ENCODE results near the gene TNIP2. TPM values are rescaled to one million over a fixed set of nuclear protein-coding genes. Genes with fewer than 3 reads are reported as not detected.
A peak's percentile ranks its signal among the peaks of the same experiment; 100 is the strongest.
"Not testable (repeated sequence)": the region's sequence is repeated elsewhere in the genome, so short reads cannot be mapped to it uniquely, and the experiment has no call there.

The TNIP2 gene
- total RNA-seq, 2 donors from 2014 or later, result 48.9 to 75.5 TPM

DNA sequence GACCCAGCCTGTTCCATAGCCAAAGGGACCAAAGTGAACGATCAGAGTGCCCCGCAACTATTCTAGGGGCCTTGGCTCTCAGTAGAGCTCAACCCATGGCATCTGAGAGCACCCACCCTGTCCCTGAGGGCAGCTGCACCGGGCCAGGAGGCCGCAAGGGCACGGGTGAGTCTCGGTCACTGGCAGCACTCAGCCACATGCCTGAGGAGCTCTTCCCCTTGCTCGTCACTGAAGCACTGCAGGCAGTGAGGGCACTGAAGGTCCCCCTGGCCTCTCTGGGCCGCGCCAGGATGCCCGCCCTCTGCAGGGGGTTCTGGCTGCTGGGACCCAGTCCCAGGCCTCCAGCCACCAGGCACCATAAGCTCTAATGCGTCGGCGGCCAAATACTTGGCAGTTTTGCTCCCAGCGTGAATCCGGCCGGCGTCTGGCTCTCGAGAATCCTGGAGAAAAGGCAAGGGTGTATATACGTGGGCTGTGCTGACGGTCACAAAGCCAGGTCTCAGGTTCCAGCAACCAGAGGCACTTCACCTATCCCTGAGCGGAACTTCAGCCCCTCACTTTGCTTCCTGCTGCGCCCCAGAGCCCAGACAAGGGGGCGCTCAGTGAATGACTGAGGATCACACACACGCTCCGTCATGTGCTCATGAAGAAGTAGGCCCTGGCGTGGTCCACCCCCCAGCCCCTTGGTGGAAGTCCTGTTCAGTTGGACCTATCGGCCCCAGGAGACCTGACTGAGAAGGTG is 13.9 kb downstream of the TNIP2 start:
- Mint-ChIP-seq H3K27ac (peak overlapping the region in 1 of 2 donors; percentile 69), H3K9me3 (peaks cover 0 to 5% of the 10 kb centered on the region in 2 donors), H3K36me3 (peaks cover 36 to 50% of the 10 kb centered on the region in 2 donors)
- DNase-seq (ENCODE audit: low spot score in 2 of 2), result peak in 1 of 2 donors; percentile 54
- no peak for ATAC-seq

GRCh38 chr4:2741626-2742025 is 14.5 kb downstream of the TNIP2 start:
- ATAC-seq, result no peak
- Mint-ChIP-seq H3K36me3 (peaks cover 30 to 47% of the 10 kb centered on the region in 2 donors), H3K27ac (peak overlapping the region in 1 of 2 donors; percentile 69), H3K9me3 (peaks cover 0 to 8% of the 10 kb centered on the region in 2 donors)
- DNase-seq (ENCODE audit: low spot score in 2 of 2), result no peak

DNA sequence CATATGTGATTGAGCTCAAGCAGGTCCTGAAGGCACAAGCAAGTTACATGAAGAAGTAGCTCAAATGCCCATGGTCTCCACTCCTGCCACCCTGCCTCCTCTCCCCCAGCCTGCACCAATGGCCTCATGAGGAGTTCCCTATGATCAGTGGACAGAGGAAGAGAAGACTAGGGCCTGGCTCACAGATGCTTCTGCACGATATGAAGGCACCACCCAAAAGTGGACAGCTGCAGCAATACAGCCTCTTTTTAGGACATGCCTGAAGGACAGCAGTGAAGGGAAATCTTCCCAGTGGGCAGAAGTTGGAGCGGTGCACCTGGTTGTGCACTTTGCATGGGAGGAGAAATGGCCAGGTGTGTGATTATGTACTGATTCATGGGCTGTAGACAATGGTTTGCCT is 17.8 kb downstream of the TNIP2 start:
- ATAC-seq, result not testable (repeated sequence)
- DNase-seq (ENCODE audit: low spot score in 2 of 2), result peak in 1 of 2 donors; percentile 50
- Mint-ChIP-seq H3K36me3 (peaks cover 9 to 44% of the 10 kb centered on the region in 2 donors), H3K27ac (peak overlapping the region in 1 of 2 donors; percentile 7), H3K9me3 (peaks cover 5 to 20% of the 10 kb centered on the region in 2 donors)

DNA sequence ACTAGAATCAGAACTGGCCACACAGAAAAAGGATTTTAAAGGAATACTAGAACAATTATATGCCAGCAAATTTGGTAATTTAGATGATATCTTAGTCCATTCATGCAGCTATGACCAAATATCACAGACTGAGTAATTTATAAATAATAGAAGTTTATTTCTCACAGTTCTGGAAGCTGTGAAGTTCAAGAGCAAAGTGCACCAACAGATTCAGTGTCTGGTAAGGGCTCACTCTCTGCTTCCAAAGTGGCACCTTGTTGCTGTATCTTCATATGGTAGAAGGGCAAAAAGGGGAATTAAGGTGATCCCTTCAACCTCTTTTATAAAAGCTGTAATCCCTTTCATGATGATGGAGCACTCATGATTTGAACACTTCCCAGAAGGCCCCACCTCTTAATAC is 20.3 kb downstream of the TNIP2 start:
- peaks cover 5 to 20% of the 10 kb centered on the region in 2 donors for H3K9me3 Mint-ChIP-seq
- no peak for ATAC-seq
- H3K27ac Mint-ChIP-seq, result no peak overlapping the region
- no peak for DNase-seq (ENCODE audit: low spot score in 2 of 2)
- H3K36me3 Mint-ChIP-seq, result peaks cover 9 to 50% of the 10 kb centered on the region in 2 donors

GRCh38 chr4:2734612-2735011 is 21.5 kb downstream of the TNIP2 start:
- DNase-seq (ENCODE audit: low spot score in 2 of 2) (no peak), ATAC-seq (no peak)
- Mint-ChIP-seq H3K36me3 (peaks cover 9 to 41% of the 10 kb centered on the region in 2 donors), H3K9me3 (peaks cover 5 to 20% of the 10 kb centered on the region in 2 donors), H3K27ac (no peak overlapping the region)

GRCh38 chr4:2733844-2734574 is 22.1 kb downstream of the TNIP2 start:
- peaks cover 9 to 46% of the 10 kb centered on the region in 2 donors for H3K36me3 Mint-ChIP-seq
- no peak for ATAC-seq
- peaks cover 5 to 20% of the 10 kb centered on the region in 2 donors for H3K9me3 Mint-ChIP-seq
- H3K27ac Mint-ChIP-seq, result peak overlapping the region in 1 of 2 donors; percentile 75
- no peak for DNase-seq (ENCODE audit: low spot score in 2 of 2)

DNA sequence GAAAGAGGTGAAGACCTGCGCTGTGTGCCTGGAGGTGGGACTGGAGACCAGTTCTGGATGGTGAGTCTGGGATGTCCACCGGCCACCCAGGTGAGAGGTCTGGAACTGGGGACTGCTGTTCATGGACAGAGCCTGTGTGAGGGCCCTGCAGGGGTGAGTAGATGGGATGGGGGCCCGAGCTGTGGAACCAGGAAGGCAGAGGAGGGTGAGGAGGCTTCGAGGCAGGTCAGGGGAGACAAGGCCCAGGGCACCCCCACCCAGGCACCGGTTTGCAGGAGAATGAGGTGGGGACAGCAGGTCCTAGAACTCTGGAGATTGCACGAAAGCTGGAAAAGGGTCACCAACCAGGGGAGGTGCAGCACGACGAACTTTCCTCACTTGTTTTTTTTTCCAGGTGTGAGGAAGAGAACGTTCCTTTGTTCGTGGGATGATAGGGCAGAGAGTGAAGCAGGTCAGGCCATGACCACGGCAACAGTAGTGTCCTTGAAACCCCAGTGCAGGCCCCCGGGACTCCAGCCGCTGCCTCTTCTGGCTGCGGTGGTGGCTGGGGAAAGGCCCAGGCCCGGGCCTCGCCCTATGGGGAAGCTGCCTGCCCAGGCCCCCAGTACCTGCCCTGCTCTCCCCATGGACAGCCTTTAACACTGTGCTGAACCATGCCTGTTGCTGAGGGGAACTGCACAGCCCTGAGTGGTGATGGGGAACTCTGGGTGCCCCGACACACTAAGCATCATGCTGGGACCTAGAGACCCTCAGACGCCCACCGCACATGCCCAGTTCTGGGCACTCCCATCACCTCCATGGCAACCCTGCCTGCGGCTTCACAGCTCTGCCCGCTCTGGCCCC is 22.9 kb downstream of the TNIP2 start:
- peaks cover 9 to 43% of the 10 kb centered on the region in 2 donors for H3K36me3 Mint-ChIP-seq
- DNase-seq (ENCODE audit: low spot score in 2 of 2) (peak in 1 of 2 donors; percentile 48), ATAC-seq (peak; percentile 9 to 24)
- H3K27ac Mint-ChIP-seq, result peak overlapping the region; percentile 29 to 75
- peaks cover 5 to 16% of the 10 kb centered on the region in 2 donors for H3K9me3 Mint-ChIP-seq

- Mint-ChIP-seq H3K9me3 (peaks cover 5 to 14% of the 10 kb centered on the region in 2 donors), H3K27ac (peak overlapping the region; percentile 29 to 53), H3K36me3 (peaks cover 9 to 40% of the 10 kb centered on the region in 2 donors)
- DNase-seq (ENCODE audit: low spot score in 2 of 2) (peak in 1 of 2 donors; percentile 38), ATAC-seq (peak in 1 of 2 donors; percentile 29)
Observed at GRCh38 chr4:2732526-2732925, 23.6 kb downstream of the TNIP2 start.

DNA sequence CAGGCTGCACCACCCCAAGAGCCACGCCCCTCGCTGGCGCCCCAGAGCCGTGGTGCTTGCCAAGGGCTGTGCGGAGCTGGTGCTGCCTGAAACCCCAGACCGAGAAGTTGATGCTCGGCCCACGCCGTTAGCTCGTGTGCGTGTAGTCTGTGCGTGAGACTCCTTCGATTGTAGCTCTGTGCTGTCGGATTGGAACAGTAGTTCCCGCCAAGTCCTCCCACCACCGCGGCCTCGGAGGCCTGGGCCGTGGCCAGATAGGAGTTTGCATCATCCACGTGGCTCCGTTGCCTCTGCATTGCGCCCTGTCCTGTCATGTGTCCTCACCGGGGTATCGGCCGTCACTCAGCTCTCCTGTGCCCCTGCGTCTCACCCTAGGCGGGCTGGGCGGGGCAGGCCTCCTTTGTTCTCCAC is 24.2 kb downstream of the TNIP2 start:
- H3K27ac Mint-ChIP-seq, result no peak overlapping the region
- DNase-seq (ENCODE audit: low spot score in 2 of 2), result peak in 1 of 2 donors; percentile 50
- peaks cover 5 to 14% of the 10 kb centered on the region in 2 donors for H3K9me3 Mint-ChIP-seq
- no peak for ATAC-seq
- peaks cover 9 to 40% of the 10 kb centered on the region in 2 donors for H3K36me3 Mint-ChIP-seq

DNA sequence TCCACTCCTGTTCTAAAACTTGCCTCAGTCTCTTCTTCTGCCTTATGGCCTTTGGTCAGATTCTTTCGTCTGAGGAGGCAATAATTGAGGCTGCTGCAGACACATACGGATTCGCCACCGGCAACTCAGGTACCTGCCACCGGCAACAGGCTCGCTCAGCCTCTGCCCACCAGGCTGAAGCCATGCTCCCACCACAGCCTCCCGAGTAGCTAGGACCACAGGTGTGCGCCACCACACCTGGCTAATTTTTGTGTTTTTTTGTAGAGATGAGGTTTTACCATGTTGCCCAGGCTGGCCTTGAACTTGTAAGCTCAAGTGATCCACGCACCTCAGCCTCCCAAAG is 26.6 kb downstream of the TNIP2 start:
- Mint-ChIP-seq H3K9me3 (no peaks in the 10 kb centered on the region), H3K36me3 (peaks cover 7 to 18% of the 10 kb centered on the region in 2 donors), H3K27ac (no peak overlapping the region)
- ATAC-seq, result no peak
- DNase-seq (ENCODE audit: low spot score in 2 of 2), result no peak

GRCh38 chr4:2728806-2729532 is 27.2 kb downstream of the TNIP2 start:
- no peak for ATAC-seq

DNA sequence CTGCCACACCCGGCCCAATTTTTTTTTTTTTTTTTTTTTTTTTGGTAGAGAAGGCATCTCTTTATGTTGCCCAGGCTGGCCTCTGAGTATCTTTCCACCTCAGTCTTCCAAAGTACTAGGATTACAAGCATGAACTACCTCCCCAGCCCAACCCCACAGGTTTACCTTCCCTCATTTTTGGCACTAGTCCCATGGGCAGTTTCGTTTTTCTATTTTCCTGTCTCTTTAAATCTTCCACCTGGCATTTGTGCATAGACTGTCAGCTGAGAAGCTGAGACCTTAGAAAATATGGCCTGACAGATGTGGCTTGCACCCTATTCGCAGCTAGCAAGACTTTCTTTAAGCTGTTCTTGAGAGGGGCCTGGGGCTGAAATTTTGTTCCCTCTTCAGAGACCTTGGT is 27.9 kb downstream of the TNIP2 start:
- no peaks in the 10 kb centered on the region for H3K9me3 Mint-ChIP-seq
- H3K27ac Mint-ChIP-seq, result no peak overlapping the region
- DNase-seq (ENCODE audit: low spot score in 2 of 2) (no peak), ATAC-seq (no peak)
- peaks cover 0 to 15% of the 10 kb centered on the region in 2 donors for H3K36me3 Mint-ChIP-seq

More at GRCh38 chr4:2728806-2729532, 27.2 kb downstream of the TNIP2 start:
- Mint-ChIP-seq H3K27ac (no peak overlapping the region), H3K36me3 (peaks cover 2 to 15% of the 10 kb centered on the region in 2 donors), H3K9me3 (no peaks in the 10 kb centered on the region)
- DNase-seq (ENCODE audit: low spot score in 2 of 2), result peak in 1 of 2 donors; percentile 6

- DNase-seq (ENCODE audit: low spot score in 2 of 2); H3K9me3 Mint-ChIP-seq; ATAC-seq; H3K27ac Mint-ChIP-seq: not testable (repeated sequence)
- peaks cover 6 to 14% of the 10 kb centered on the region in 2 donors for H3K36me3 Mint-ChIP-seq
Observed at GRCh38 chr4:2726881-2727280, 29.3 kb downstream of the TNIP2 start.

DNA sequence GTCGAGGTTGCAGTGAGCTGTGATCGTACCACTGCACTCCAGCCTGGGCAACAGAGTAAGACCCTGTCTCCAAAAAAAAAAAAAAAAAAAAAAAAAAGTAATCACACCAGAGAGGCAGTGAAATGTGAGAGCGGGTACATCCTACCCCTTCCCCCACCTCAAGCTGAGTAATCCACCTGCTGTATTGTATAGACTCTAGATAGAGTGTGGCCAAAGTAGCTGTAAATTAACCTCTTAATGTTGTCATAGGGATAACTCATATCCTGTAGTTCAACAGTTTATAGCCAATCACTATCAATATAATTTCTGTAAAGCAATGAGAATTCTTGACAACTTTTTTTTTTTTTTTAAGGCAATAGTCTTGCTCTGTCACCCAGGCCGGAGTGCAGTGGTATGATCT is 30.8 kb downstream of the TNIP2 start:
- ATAC-seq, result peak; percentile 36 to 84
- Mint-ChIP-seq H3K9me3 (no peaks in the 10 kb centered on the region), H3K36me3 (peaks cover 6 to 19% of the 10 kb centered on the region in 2 donors), H3K27ac (no peak overlapping the region)
- DNase-seq (ENCODE audit: low spot score in 2 of 2), result no peak

DNA sequence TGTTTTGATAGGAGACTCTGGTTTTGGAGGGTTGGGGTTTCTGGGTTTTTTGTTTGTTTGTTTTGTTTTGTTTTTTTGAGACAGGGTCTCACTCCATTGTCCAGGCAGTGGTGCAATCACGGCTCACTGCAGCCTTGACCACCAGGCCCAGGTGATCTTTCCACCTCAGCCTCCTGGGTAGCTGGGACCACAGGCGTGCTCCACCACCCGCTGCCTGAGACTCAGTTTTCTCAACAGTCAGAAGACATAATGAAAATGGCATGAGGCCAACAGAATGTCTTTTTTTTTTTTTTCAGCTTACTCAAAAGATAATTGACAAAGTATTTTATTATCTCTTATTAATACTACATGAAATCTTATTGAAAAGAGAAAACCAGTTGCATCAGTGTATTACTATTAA is 32.4 kb downstream of the TNIP2 start:
- Mint-ChIP-seq H3K27ac (peak overlapping the region in 1 of 2 donors; percentile 65), H3K9me3 (no peaks in the 10 kb centered on the region), H3K36me3 (peaks cover 6 to 11% of the 10 kb centered on the region in 2 donors)
- DNase-seq (ENCODE audit: low spot score in 2 of 2) (no peak), ATAC-seq (no peak)

DNA sequence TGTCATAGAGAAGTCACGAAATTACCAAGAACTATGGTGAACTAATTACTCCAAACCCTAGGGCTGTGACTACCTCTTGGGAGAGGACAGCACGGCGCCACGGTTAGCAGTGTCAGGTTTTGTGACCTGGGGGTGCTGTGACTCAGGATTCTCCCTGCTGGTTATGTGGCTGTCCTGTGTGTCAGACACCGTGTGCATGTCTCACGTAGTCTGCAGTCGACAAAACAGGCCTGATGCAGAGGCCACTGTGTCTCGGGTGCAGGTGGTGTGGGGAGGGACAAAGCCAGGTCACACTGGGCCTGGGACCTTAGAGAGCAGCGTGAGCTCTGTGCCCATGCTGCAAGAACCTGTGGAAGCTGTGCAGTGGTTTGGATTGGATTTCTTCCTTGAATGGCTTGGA is 34.1 kb downstream of the TNIP2 start:
- peak in 1 of 2 donors; percentile 31 for DNase-seq (ENCODE audit: low spot score in 2 of 2)
- ATAC-seq, result peak in 1 of 2 donors; percentile 25
- H3K36me3 Mint-ChIP-seq, result peaks cover 6 to 11% of the 10 kb centered on the region in 2 donors
- no peaks in the 10 kb centered on the region for H3K9me3 Mint-ChIP-seq
- H3K27ac Mint-ChIP-seq, result peak overlapping the region in 1 of 2 donors; percentile 64
